Measurements from ENCODE around the gene NPIPB8.
A peak's percentile ranks its signal among the peaks of the same experiment; 100 is the strongest.
"Not testable (repeated sequence)": the region's sequence is repeated elsewhere in the genome, so short reads cannot be mapped to it uniquely, and the experiment has no call there.

The NPIPB8 gene

DNA sequence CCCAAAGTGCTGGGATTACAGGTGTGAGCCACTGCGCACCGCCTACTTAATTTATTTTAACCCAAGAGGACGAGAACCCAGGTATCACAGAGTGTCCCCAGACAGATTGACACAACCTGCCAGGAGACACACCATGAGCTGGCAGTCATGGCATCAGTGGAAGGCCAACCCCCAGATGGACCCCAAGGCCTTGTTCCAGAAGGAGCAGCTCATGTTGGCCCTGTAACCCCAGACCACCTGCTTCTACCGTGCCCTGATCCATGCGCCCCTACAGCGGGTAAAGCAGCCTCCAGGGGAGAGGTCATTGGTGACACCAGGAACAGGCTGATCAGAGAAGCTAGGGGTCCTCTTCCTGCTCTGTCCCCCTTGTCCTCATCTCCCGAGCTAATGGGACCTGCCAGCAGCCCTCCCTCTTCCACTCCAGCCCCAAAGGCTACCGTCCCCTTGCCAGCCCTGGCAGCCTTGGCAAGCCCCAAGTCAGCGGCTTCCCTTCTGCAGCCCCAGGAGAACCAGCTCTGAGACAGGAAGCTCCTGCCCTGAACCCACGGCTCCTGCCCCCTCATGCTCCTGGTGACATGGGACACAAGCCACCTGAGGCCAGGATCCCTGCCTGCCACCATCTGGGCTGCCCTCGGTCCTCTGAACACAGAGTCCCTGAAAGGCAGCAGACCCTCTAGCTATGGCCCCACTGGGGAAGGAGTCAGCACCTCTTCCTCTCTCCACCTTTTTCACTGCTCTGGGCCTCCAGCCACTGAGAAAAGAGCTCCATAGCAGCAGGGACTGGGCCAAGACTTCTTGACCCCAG, 34.3 kb upstream of the NPIPB8 start:
- H3K27ac ChIP-seq = no peak overlapping the region
- no peak for DNase-seq (ENCODE audit: low spot score)

DNA sequence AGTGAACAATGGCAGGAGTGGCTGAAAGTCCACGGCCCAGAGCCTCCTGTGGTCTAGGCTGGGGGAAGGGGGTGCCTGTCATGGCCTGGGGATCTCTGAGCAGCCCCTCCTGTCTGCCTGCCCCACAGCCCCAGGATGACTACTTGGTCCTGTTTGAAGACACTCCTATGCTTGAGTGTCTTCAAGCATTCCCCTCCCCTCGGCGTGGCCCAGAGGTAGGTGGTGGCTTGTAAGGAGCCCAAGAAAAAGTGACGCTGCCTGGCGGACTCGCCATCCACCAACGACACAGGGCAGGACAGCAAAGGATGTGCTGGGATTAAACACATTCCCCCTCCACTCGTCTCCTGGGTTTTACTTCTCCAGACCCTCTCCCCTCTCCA, 33.7 kb upstream of the NPIPB8 start:
- no peak overlapping the region for H3K27ac ChIP-seq
- DNase-seq (ENCODE audit: low spot score) = no peak
- no peak overlapping the region for H3K4me3 ChIP-seq
- TF ChIP-seq CTCF (IDR thresholded peaks at IDR 0.05) = no peak

More for the DNA sequence above, 34.3 kb upstream of the NPIPB8 start:
- no peak for TF ChIP-seq CTCF (IDR thresholded peaks at IDR 0.05)
- no peak overlapping the region for H3K4me3 ChIP-seq

DNA sequence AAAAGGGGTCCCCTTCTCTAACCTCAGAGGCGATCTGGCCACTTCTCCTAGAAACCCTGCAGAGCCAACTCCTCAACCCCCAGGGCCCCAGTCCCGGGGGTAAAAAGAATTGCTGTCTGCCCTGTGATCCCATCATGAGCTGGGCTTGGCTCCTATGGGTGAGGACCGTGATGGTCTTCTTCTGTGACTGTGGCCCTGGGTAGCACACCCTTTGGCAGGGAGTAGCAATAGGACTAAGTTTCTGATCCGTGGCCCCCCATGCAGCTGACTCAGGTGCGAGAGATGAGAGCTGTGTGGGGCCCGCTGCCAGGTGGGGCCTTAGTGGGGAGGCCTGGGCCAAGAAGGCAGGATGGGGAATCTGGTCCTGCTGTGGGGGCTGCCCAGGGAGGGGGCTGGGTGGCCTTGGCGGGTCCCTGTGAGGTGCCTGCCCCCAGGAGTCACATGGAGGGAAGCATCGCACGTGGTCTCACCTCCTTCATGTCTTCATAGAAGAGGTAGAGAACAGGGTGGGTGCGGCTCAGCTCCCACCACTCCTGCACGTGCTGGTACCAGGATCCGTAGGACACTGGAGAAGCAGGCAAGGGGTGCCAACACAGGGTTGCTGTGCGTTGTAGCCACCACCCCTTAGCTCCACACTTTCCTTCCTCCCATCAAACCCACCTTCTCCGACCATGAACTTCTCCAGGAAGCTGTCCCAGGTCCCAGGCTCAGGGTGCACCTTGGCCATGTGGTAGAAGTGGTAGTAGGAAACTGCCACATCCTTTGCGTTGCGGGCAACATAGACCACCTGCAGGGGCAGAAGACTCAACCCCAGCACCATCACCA, 31.4 kb upstream of the NPIPB8 start:
- TF ChIP-seq CTCF (IDR thresholded peaks at IDR 0.05) = no peak
- no peak for DNase-seq (ENCODE audit: low spot score)
- Histone ChIP-seq H3K4me3 (no peak overlapping the region), H3K27ac (no peak overlapping the region)

- TF ChIP-seq CTCF (IDR thresholded peaks at IDR 0.05) = no peak
- Histone ChIP-seq H3K27ac (no peak overlapping the region), H3K4me3 (no peak overlapping the region)
- DNase-seq (ENCODE audit: low spot score) = no peak
Measured at GRCh38 chr16:28607116-28607623, 30.7 kb upstream of the NPIPB8 start.

- H3K4me3 ChIP-seq; DNase-seq (ENCODE audit: low spot score); H3K27ac ChIP-seq: not testable (repeated sequence)
Measured at GRCh38 chr16:28607681-28608495, 30.0 kb upstream of the NPIPB8 start.

DNA sequence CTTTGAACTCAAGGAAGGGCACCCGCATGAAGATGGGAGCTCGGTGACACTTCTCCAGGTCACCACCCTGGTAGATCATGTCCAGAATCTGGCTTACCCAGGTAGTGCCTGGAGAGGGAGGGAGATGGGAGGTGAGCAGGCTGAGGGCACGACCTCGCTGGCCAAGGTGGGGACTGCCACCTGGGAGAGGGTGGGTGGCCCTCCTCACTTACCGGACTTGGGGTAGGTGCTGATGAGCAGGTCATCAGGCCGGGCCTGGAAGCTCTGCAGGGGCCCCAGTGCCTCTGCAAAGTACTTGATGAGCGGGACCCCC, 29.4 kb upstream of the NPIPB8 start:
- H3K27ac ChIP-seq, H3K4me3 ChIP-seq: not testable (repeated sequence)
- DNase-seq (ENCODE audit: low spot score) = peak; percentile 74

DNA sequence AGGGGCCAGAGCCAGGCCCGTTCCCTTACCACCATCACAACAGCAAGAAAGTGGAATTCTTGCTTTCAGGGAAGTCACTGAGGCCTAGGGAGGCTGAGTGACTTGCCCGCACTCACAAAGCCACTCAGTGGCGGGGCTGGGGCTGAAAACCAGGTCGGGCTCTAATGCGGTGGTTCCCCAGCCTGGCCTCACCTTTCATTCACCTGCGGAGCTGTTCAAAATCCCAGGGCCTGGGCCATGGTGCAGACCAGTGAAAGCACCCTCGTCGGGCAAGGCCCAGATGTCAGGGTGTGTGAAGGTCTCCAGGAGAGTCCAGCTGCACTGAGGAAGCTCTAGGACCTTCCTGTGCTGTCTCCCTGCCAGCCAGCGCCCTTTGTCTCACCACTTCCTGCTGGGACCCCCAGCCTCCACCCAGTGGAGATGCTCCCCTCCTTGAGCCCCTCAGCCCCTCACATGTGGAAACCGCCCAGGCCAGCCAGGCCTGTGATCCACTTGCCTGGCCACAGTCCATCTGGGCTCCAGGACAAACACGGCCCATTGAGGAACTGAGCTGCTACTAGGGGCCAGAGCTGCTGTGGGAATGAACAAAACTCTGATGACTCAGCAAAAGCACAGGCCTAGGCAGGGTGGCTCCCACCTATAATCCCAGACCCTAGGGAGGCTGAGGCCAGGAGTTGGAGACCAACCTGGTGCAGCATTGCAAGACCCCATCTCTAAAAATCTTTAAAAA, 28.8 kb upstream of the NPIPB8 start:
- peak overlapping the region in 1 of 2 donors; percentile 71 for H3K27ac ChIP-seq
- not testable (repeated sequence) for DNase-seq (ENCODE audit: low spot score)
- H3K4me3 ChIP-seq = peak overlapping the region; percentile 65
